ENCODE measurements around the gene ZNF622.
"Not testable (repeated sequence)": the region's sequence is repeated elsewhere in the genome, so short reads cannot be mapped to it uniquely, and the experiment has no call there.

ZNF622 gene

GRCh38 chr5:16480821-16481538 is 15.4 kb upstream of the ZNF622 start:
- DNase-seq (ENCODE audit: low read depth) = no peak
- no peak for TF ChIP-seq CTCF (conservative IDR thresholded peaks at IDR 0.05; ENCODE audit: low read depth, low read length)
- no peak overlapping the region for H3K4me3 ChIP-seq (ENCODE audit: low read length)

- no peak overlapping the region for H3K4me3 ChIP-seq (ENCODE audit: low read length)
- no peak for TF ChIP-seq CTCF (conservative IDR thresholded peaks at IDR 0.05; ENCODE audit: low read depth, low read length)
- DNase-seq (ENCODE audit: low read depth) = no peak
Observed at GRCh38 chr5:16480144-16480543, 14.5 kb upstream of the ZNF622 start.

DNA sequence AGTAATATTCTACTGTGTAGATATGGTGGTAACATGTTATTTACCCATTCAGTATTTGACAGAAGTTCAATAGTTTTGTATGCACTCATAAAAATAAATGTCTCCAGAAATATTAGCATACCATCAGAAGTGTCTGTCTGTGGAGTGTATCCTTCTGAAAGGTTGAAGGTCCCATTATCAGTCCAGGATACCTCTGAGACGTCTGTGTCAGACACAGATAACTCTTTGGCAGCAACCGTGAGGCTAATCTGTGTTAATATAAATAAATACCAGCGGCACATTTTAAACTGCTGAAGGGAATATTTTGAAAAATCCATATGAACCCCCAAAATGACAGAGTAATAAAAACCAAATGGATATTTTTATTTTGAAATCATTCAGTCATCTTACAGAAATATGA is 11.9 kb upstream of the ZNF622 start:
- DNase-seq (ENCODE audit: low read depth) = no peak
- H3K4me3 ChIP-seq (ENCODE audit: low read length) = no peak overlapping the region
- no peak for TF ChIP-seq CTCF (conservative IDR thresholded peaks at IDR 0.05; ENCODE audit: low read depth, low read length)

DNA sequence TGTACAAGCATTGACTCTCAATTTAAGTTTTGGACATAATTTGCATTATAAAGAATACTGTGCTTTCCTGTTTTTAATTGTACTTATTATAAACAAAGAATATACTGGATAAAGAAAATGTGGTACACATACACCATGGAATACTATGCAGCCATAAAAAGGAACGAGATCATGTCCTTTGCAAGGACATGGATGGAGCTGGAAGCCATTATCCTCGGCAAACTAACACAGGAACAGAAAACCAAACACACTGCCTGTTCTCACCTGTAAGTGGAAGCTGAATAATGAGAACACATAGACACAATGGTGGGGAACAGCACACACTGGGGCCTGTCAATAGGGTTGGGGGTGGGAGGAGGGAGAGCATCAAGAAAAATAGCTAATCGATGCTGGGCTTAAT is 10.8 kb upstream of the ZNF622 start:
- not testable (repeated sequence) for DNase-seq (ENCODE audit: low read depth); H3K4me3 ChIP-seq (ENCODE audit: low read length)

DNA sequence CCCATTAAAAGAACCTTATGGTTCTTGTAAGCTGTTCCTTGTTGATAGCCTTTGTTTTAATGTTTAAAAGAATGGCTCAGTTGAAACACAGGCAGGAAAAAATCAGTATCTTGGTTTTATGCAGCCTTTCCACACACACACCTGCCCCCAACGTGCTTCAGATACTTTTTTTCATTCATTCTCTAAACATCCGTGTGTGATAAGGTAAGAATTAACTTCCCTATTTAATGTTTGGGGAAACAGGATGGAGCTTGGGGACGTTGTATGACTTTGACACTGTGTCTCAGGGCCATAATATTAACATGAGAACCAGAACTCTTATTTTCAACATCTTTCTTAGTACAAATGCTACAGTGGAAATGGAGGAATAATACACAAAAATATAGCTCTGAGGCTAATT is 5.8 kb upstream of the ZNF622 start:
- no peak for DNase-seq (ENCODE audit: low read depth)
- TF ChIP-seq CTCF (conservative IDR thresholded peaks at IDR 0.05; ENCODE audit: low read depth, low read length) = no peak
- no peak overlapping the region for H3K4me3 ChIP-seq (ENCODE audit: low read length)

GRCh38 chr5:16467363-16468219 is 2.0 kb upstream of the ZNF622 start:
- no peak overlapping the region for H3K4me3 ChIP-seq (ENCODE audit: low read length)
- DNase-seq (ENCODE audit: low read depth) = no peak
- TF ChIP-seq CTCF (conservative IDR thresholded peaks at IDR 0.05; ENCODE audit: low read depth, low read length) = no peak

DNA sequence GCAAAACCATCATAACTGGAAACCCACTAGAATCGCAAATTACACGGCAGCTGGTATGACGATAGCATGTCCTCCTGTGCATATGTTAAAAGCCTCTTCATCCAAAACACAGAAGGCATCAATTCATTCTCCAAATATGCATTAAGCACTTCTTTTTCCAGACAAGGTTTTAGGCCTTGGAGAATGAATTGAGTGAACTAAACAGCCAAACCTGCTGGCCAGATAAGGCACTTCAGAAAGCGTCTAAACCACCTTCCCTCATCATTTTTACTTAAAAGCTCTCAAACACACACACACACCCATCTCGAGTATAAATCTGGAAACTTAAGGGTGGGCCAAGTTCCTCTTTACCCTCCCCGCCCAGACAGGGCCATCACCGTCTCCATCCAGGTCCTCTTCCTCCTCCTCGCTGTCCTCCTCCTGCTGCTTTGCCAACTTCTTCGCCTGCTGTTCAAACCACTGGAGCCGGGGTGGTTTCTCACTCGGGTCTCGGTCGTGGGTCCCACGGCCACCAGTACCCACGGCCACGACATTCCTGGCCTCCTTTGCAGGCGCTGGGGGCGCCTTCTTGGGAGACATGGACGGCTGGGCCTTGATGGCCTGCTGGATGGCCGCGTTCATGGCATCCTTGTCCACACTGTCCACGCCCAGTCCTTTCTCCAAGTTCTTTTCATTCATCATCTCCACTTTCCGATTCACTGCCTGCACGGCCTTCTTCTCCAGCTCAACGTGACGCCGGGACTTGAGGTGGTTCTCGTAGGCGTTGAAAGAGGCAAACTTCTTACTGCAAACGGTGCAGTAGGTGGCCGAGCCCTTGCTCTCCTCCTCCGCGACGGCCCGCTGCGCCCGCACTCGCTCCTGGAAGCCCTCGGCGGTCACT is 696 bp downstream of the ZNF622 start:
- H3K4me3 ChIP-seq (ENCODE audit: low read length) = peak overlapping the region; percentile 90
- no peak for DNase-seq (ENCODE audit: low read depth)
- TF ChIP-seq CTCF (conservative IDR thresholded peaks at IDR 0.05; ENCODE audit: low read depth, low read length) = peak; percentile 11

All from retinal pigment epithelial cell (primary cell).